ENCODE results near the gene ZG16B. TPM values are rescaled to one million over a fixed set of nuclear protein-coding genes. Genes with fewer than 3 reads are reported as not detected.

The ZG16B gene
- total and polyA plus RNA-seq, 9 donors, result 0.28 to 1.8 (median 0.45) TPM; not detected in 3

- Histone ChIP-seq H3K4me3 (no peak overlapping the region), H3K4me1 (ENCODE audit: insufficient read depth) (peaks cover 2% of the 10 kb centered on the region), H3K27me3 (no peaks in the 10 kb centered on the region), H3K36me3 (no peaks in the 10 kb centered on the region), H3K9me3 (no peaks in the 10 kb centered on the region), H3K27ac (no peak overlapping the region)
- peak; percentile 66 to 86 (median 80) for DNase-seq
- WGBS, 3 donors, result 3 to 8% (median 6%) methylated on average over 25 of the region's 25 CpGs
- intact Hi-C loops (cut with DNase I), result loop anchor here (2.0 to 5.0 kb wide), 4 partner anchors 37 to 52 kb away; partner anchors contain the start of gene FLYWCH1 (in 1 of the 4)
- TF ChIP-seq CTCF (IDR thresholded peaks at IDR 0.05) (peak; percentile 92 to 97 (median 95)), POLR2A (IDR thresholded peaks at IDR 0.05) (no peak)
Measured at GRCh38 chr16:2874912-2875362, 44.8 kb downstream of the ZG16B start.

- intact Hi-C loops (cut with DNase I), result loop anchor here in 2 of 4 donors (5.0 kb wide), 2 partner anchors 37 to 47 kb away; no protein-coding TSS in a partner anchor
- Histone ChIP-seq H3K27me3 (no peaks in the 10 kb centered on the region), H3K9me3 (no peaks in the 10 kb centered on the region)
Measured at GRCh38 chr16:2879854-2880508, 49.9 kb downstream of the ZG16B start.

More at GRCh38 chr16:2879854-2880508, 49.9 kb downstream of the ZG16B start:
- no peaks in the 10 kb centered on the region for H3K36me3 ChIP-seq
- peaks cover 4% of the 10 kb centered on the region for H3K4me1 ChIP-seq (ENCODE audit: insufficient read depth)
- 89 to 94% (median 92%) methylated on average over 6 of the region's 6 CpGs for WGBS, 3 donors
- TF ChIP-seq POLR2A (IDR thresholded peaks at IDR 0.05) (no peak), CTCF (IDR thresholded peaks at IDR 0.05) (no peak), EP300 (IDR thresholded peaks at IDR 0.05) (no peak)
- H3K4me3 ChIP-seq, result no peak overlapping the region
- no peak for DNase-seq
- no peak overlapping the region for H3K27ac ChIP-seq

Small RNA genes within 50 kb of the gene (small RNA-seq; reads per million reads assigned to genes)
- gene SNORA3C, result not detected

Other genes with a start within 250 kb of the ZG16B start
- gene KCTD5, start 147.8 kb upstream of the ZG16B start, total RNA-seq, result 10 to 100 TPM; 12.4 to 19.8 (median 14.3) TPM
- 10 to 100 TPM; 12.2 to 12.4 TPM for gene KCTD5, start 147.8 kb upstream of the ZG16B start, polyA plus RNA-seq
- gene PRSS27, start 110.1 kb upstream of the ZG16B start, total RNA-seq, result 1 to 10 TPM in 3 of 7 donors, under 1 TPM in 4; 0.46 to 1.3 (median 0.92) TPM
- 1 to 10 TPM in 1 of 2 donors, not detected in 1; 1.3 TPM for gene PRSS27, start 110.1 kb upstream of the ZG16B start, polyA plus RNA-seq
- gene SRRM2, start 77.7 kb upstream of the ZG16B start, total RNA-seq, result 100 to 1,000 TPM; 300 to 736 (median 470) TPM
- gene SRRM2, start 77.7 kb upstream of the ZG16B start, polyA plus RNA-seq, result 100 to 1,000 TPM; 524 to 602 TPM
- gene ELOB, start 53.0 kb upstream of the ZG16B start, total RNA-seq, result 100 to 1,000 TPM; 136 to 498 (median 172) TPM
- gene ELOB, start 53.0 kb upstream of the ZG16B start, polyA plus RNA-seq, result 100 to 1,000 TPM in 1 of 2 donors, 1 to 10 TPM in 1; 8.9 to 385 TPM
- gene PRSS33, start 42.7 kb upstream of the ZG16B start, total RNA-seq, result 10 to 100 TPM in 1 of 7 donors, 1 to 10 TPM in 1, under 1 TPM in 3, not detected in 2; 0.36 to 26.8 (median 0.82) TPM
- gene PRSS33, start 42.7 kb upstream of the ZG16B start, polyA plus RNA-seq, result not detected
- gene PRSS41, start 31.8 kb upstream of the ZG16B start, total RNA-seq, result under 1 TPM in 1 of 7 donors, not detected in 6; 0.20 TPM
- not detected for gene PRSS41, start 31.8 kb upstream of the ZG16B start, polyA plus RNA-seq
- 1 to 10 TPM in 3 of 7 donors, under 1 TPM in 1, not detected in 3; 0.87 to 9.3 (median 2.4) TPM for gene PRSS21, start 13.1 kb upstream of the ZG16B start, total RNA-seq
- under 1 TPM in 1 of 2 donors, not detected in 1; 0.53 TPM for gene PRSS21, start 13.1 kb upstream of the ZG16B start, polyA plus RNA-seq
- 1 to 10 TPM in 4 of 7 donors, under 1 TPM in 1, not detected in 2; 0.60 to 7.2 (median 1.3) TPM for gene PRSS22, start 27.9 kb downstream of the ZG16B start, total RNA-seq
- under 1 TPM in 1 of 2 donors, not detected in 1; 0.10 TPM for gene PRSS22, start 27.9 kb downstream of the ZG16B start, polyA plus RNA-seq
- 10 to 100 TPM; 24.7 to 46.0 (median 30.6) TPM for gene FLYWCH2, start 52.9 kb downstream of the ZG16B start, total RNA-seq
- 10 to 100 TPM in 1 of 2 donors, 1 to 10 TPM in 1; 3.0 to 50.9 TPM for gene FLYWCH2, start 52.9 kb downstream of the ZG16B start, polyA plus RNA-seq
- gene FLYWCH1, start 81.6 kb downstream of the ZG16B start, total RNA-seq, result 10 to 100 TPM; 31.4 to 66.9 (median 55.3) TPM
- 10 to 100 TPM in 1 of 2 donors, 1 to 10 TPM in 1; 2.2 to 37.2 TPM for gene FLYWCH1, start 81.6 kb downstream of the ZG16B start, polyA plus RNA-seq
- gene KREMEN2, start 134.0 kb downstream of the ZG16B start, total RNA-seq, result under 1 TPM in 4 of 7 donors, not detected in 3; 0.18 to 0.57 (median 0.23) TPM
- not detected for gene KREMEN2, start 134.0 kb downstream of the ZG16B start, polyA plus RNA-seq
- gene PAQR4, start 139.0 kb downstream of the ZG16B start, total RNA-seq, result 1 to 10 TPM in 4 of 7 donors, under 1 TPM in 3; 0.30 to 5.7 (median 2.4) TPM
- gene PAQR4, start 139.0 kb downstream of the ZG16B start, polyA plus RNA-seq, result 1 to 10 TPM; 1.4 to 1.5 TPM
- 1 to 10 TPM in 3 of 7 donors, under 1 TPM in 2, not detected in 2; 0.23 to 2.6 (median 1.1) TPM for gene PKMYT1, start 150.1 kb downstream of the ZG16B start, total RNA-seq
- under 1 TPM in 1 of 2 donors, not detected in 1; 0.52 TPM for gene PKMYT1, start 150.1 kb downstream of the ZG16B start, polyA plus RNA-seq
- gene CLDN9, start 182.6 kb downstream of the ZG16B start, total RNA-seq, result under 1 TPM in 4 of 7 donors, not detected in 3; 0.11 to 0.24 (median 0.19) TPM
- not detected for gene CLDN9, start 182.6 kb downstream of the ZG16B start, polyA plus RNA-seq
- 1 to 10 TPM in 1 of 7 donors, not detected in 6; 1.8 TPM for gene CLDN6, start 187.9 kb downstream of the ZG16B start, total RNA-seq
- gene CLDN6, start 187.9 kb downstream of the ZG16B start, polyA plus RNA-seq, result not detected
- gene TNFRSF12A, start 190.1 kb downstream of the ZG16B start, total RNA-seq, result 10 to 100 TPM in 2 of 7 donors, 1 to 10 TPM in 5; 3.7 to 52.5 (median 8.6) TPM
- 1 to 10 TPM; 7.9 to 8.1 TPM for gene TNFRSF12A, start 190.1 kb downstream of the ZG16B start, polyA plus RNA-seq
- 10 to 100 TPM; 15.9 to 73.1 (median 55.1) TPM for gene HCFC1R1, start 193.6 kb downstream of the ZG16B start, total RNA-seq
- gene HCFC1R1, start 193.6 kb downstream of the ZG16B start, polyA plus RNA-seq, result 10 to 100 TPM; 27.5 to 82.0 TPM
- gene THOC6, start 193.7 kb downstream of the ZG16B start, total RNA-seq, result 10 to 100 TPM in 6 of 7 donors, 1 to 10 TPM in 1; 6.7 to 21.0 (median 15.6) TPM
- 10 to 100 TPM in 1 of 2 donors, 1 to 10 TPM in 1; 3.5 to 14.3 TPM for gene THOC6, start 193.7 kb downstream of the ZG16B start, polyA plus RNA-seq
- gene BICDL2, start 206.6 kb downstream of the ZG16B start, total RNA-seq, result 10 to 100 TPM in 1 of 7 donors, 1 to 10 TPM in 2, under 1 TPM in 2, not detected in 2; 0.89 to 21.9 (median 1.7) TPM
- gene BICDL2, start 206.6 kb downstream of the ZG16B start, polyA plus RNA-seq, result under 1 TPM in 1 of 2 donors, not detected in 1; 0.02 TPM
- under 1 TPM in 6 of 7 donors, not detected in 1; 0.15 to 0.72 (median 0.61) TPM for gene MMP25, start 216.3 kb downstream of the ZG16B start, total RNA-seq
- gene MMP25, start 216.3 kb downstream of the ZG16B start, polyA plus RNA-seq, result under 1 TPM; 0.17 to 0.59 TPM
- gene IL32, start 235.3 kb downstream of the ZG16B start, total RNA-seq, result 10 to 100 TPM in 4 of 7 donors, 1 to 10 TPM in 3; 3.8 to 24.7 (median 10.6) TPM
- 10 to 100 TPM; 23.9 to 54.9 TPM for gene IL32, start 235.3 kb downstream of the ZG16B start, polyA plus RNA-seq

Data from ovary (tissue), 9 donors.